ENCODE results near the gene BCR. TPM values are rescaled to one million over a fixed set of nuclear protein-coding genes. Genes with fewer than 3 reads are reported as not detected.
"Not testable (repeated sequence)": the region's sequence is repeated elsewhere in the genome, so short reads cannot be mapped to it uniquely, and the experiment has no call there.

The BCR gene
- total RNA-seq, result 97.0 and 129 TPM in 2 replicates

DNA sequence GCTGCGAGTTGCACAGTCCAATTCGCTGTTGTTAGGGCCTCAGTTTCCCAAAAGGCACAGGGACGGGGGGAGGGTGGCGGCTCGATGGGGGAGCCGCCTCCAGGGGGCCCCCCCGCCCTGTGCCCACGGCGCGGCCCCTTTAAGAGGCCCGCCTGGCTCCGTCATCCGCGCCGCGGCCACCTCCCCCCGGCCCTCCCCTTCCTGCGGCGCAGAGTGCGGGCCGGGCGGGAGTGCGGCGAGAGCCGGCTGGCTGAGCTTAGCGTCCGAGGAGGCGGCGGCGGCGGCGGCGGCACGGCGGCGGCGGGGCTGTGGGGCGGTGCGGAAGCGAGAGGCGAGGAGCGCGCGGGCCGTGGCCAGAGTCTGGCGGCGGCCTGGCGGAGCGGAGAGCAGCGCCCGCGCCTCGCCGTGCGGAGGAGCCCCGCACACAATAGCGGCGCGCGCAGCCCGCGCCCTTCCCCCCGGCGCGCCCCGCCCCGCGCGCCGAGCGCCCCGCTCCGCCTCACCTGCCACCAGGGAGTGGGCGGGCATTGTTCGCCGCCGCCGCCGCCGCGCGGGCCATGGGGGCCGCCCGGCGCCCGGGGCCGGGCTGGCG is at the start of gene BCR:
Gene BCR, plus strand, starts transcription at position 209 of the 592 bp plus-strand sequence. CDS start 452 bp downstream, outside the sequence.
- peak; percentile 82 to 89 for DNase-seq (ENCODE audit: low read depth in 2 of 2)

GRCh38 chr22:23130697-23131096 is 49.6 kb upstream of the BCR start:
- no peak for DNase-seq (ENCODE audit: low read depth in 2 of 2)

- no peak for DNase-seq (ENCODE audit: low read depth in 2 of 2)
Observed at GRCh38 chr22:23131931-23132330, 48.4 kb upstream of the BCR start.

GRCh38 chr22:23132376-23133091 is 47.8 kb upstream of the BCR start:
- DNase-seq (ENCODE audit: low read depth in 2 of 2), result no peak

DNA sequence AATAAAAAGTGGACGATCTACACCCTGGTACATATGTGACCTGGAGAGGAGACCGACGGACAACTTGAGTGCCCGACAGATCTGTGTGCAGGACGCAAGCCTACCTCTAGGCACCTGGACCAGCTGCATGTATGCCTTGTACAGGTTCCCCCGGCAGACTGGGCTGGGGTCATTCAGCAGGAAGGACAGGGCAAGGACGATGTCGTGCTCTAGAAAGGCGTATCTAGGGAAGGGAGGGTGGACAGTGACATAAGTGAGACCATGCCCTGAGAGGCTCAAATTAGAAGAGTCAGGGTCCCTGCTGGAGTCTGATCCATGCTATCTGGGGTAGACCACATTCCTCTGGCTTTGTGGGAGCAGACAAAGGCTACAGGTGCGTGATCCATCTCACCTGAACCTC is 46.4 kb upstream of the BCR start:
- DNase-seq (ENCODE audit: low read depth in 2 of 2), result no peak

DNA sequence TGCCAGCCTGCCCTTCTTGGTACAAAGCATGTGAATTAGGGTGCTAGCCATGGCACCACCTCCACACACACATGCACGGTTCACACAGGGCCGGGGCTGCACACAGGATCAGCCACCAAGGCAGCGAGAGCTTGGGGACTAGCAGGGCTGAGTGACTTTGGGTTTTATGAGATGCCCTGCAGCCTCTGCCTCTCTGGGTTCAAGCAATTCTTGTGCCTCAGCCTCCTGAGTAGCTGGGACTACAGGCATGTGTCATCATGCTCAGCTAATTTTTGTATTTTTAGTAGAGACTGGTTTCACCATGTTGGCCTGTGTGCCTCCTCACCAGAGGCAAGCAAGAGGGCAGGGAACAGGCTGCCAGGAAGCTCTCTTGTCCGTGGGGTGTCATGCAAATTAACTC is 43.3 kb upstream of the BCR start:
- not testable (repeated sequence) for DNase-seq (ENCODE audit: low read depth in 2 of 2)

DNA sequence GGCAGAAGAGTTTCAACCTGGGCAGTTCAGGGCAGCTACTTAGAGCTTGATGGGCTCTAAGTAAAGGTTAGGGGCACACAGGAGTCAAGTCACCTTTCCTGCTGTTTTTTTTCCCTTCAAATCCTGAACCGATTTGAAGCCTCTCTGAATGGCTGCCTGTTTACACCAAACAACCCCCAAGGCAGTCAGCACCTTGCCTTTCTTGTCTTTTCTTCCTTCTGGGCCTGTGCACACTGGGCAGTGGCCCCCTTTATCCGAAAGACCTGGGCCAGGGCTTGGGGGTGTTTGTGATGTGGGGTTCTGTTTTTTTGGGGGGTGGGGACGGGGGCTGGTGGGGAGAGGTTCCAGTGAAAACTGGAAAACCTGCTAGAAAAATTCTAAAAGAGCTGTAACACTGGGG is 42.8 kb upstream of the BCR start:
- DNase-seq (ENCODE audit: low read depth in 2 of 2), result no peak

- DNase-seq (ENCODE audit: low read depth in 2 of 2), result peak in 1 of 2 donors; percentile 49
Observed at GRCh38 chr22:23137905-23138561, 42.3 kb upstream of the BCR start.

DNA sequence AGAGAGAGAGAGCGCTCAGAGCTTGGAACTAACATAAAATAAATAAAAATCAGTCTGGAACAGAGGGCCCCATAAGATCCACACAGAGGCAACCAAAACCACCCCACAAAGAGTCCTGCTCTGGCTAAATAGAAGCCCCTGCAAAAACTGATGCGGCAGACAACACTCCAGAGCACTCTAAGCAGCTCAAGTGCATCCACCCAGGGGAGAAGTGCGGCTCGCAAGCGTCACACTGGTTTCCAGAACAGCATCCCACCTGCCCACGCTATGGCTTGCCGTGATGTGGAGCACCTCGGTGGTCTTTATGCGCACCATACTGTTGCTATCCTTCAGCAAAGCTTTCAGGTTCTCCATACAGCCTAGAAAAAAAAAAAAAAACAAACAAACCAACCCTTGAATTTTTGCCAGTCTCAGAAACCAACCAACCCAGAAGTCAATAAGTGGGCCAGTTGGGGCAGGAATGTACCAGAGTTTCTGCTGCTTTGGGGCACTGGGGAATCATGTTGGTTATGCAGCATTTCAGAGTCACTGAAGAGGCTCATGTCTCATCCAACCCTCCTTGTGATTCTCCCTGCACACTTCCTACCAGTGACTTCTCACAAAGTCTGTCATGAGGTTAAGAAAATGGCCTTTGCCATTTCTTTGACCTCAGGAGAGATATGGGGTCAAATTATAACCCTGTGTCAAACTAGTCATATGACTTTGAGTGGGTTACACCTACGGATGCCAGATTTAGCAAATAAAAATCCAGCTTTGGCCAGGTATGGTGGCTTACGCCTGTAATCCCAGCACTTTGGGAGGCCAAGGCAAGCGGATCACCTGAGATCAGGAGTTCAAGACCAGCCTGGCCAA is 41.5 kb upstream of the BCR start:
- DNase-seq (ENCODE audit: low read depth in 2 of 2), result no peak

DNA sequence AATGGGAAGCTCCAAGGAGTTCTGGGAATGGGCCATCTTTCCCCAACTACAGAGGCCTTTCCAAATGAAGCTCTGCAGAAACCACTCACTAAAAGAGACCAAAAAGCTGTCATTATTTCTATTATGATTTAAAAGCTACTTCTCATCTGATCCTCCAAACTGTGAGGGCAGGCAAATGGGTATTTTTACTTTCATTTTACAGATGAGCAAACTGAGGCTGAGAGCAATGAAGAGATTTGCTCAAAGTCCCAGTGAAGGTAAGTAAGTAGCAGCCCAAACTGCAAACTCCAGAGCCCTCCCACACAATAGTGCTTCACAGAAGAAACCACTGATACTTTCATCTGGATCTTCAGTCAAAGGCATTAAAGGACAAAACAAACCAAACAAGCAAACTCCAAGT is 39.9 kb upstream of the BCR start:
- no peak for DNase-seq (ENCODE audit: low read depth in 2 of 2)

DNA sequence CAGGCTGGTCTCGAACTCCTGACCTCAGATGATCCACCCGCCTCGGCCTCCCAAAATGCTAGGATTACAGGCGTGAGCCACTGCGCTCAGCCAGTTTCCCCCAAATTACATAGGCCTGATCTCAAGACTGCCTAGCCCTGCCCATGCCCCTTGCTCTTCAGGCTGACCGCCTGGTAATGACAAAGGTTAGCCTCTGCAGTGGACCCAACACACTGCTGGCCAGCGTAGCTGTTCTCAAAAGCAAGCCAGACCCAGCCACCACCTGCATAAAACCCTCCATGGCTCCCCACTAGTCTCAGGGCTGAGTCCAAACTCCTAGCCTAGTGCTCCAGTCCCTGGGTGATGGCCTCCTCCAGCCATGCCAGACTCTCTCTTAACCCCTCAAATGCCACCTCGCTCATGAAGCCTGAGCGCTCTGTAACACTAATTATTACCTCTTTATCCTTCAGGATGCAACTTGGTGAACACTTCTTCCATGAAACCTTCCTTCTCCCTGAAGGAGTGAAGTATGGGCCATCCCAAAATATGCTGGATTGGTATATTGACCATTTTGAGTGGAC is 37.7 kb upstream of the BCR start:
- no peak for DNase-seq (ENCODE audit: low read depth in 2 of 2)

DNA sequence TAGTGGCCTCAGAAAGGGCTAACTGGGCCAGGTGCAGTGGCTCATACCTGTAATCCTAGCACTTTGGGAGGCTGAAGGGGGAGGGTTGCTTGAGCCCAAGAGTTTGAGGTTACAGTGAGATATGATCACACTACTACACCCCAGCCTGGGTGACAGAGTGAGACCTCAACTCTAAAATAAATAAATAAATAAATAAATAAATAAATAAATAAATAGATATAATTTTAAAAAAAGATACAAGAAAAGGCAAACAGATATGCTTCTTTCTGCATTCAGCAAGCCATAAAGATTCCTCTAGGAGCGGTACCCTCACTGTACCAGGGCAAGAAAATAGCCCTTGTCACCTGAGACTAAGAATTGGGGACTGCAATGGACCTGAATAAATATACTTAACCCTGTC is 37.2 kb upstream of the BCR start:
- DNase-seq (ENCODE audit: low read depth in 2 of 2), result no peak

GRCh38 chr22:23144432-23144831 is 35.9 kb upstream of the BCR start:
- DNase-seq (ENCODE audit: low read depth in 2 of 2), result no peak

- DNase-seq (ENCODE audit: low read depth in 2 of 2), result peak; percentile 97 to 99
Observed at GRCh38 chr22:23144932-23145877, 35.1 kb upstream of the BCR start, which contains the start of gene RAB36. TSS of gene RAB36 (plus strand) at chr22:23145477. CDS start at chr22:23146617, 1,140 bp downstream.

DNA sequence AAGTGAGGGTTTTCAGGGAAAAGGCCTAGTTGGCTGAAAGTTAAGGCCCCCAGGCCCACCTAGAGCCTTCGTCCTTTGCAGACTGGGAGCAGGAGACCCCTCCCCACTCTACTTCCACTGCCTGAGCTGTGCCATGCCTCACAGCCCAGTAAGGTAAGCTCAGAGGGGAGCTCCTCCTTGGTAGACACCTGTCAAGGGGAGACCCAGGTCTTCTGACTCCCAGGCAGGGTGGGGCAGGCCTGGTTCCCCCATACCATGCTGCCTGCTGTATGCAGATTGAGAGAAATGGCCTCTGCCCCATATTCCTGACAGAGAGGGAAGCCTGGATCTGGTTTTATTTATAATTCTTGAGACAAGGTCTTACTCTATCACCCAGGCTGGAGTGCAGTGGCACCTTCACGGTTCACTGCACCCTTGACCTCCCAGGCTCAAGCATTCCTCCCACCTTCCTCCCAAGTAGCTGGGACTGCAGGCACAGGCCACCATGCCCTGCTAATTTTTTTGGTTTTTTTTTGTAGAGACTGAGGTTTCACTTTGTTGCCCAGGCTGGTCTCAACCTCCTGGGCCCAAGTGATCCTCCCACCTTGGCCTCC is 34.3 kb upstream of the BCR start:
- DNase-seq (ENCODE audit: low read depth in 2 of 2), result no peak

DNA sequence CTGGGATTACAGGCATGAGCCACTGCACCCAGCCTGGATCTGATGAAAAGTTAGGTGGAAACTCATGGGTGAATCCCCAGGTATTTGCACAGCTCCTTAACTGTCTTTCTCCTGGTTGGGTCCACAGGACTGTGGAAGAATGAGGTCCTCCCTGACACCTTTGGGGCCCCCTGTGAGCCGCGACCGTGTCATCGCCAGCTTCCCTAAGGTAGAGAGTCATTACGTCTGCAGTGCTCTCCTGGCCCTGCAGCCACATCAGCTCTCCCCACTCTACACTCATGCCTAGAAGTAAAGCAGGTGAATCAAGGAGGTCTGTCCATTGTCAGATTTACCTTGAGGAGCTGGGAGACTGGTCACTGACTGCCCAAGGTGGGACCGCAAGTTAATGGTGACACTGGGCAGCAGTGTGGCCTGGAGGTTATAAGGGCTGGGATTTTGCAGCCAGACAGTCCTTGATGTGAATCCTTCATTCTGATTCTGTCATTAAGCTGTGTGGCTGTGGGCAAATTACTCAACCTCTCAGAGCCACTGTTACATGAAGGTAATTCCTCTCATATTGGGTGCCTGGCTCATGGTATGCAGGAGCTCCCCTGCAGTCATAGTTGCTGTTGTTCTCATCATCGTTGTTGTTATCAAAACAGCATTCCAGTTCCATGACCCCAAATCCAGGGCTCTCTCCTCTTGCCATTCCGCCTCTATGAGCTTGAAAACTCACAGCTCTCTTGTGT is 33.7 kb upstream of the BCR start:
- no peak for DNase-seq (ENCODE audit: low read depth in 2 of 2)

GRCh38 chr22:23147617-23148387 is 32.5 kb upstream of the BCR start:
- DNase-seq (ENCODE audit: low read depth in 2 of 2), result no peak

DNA sequence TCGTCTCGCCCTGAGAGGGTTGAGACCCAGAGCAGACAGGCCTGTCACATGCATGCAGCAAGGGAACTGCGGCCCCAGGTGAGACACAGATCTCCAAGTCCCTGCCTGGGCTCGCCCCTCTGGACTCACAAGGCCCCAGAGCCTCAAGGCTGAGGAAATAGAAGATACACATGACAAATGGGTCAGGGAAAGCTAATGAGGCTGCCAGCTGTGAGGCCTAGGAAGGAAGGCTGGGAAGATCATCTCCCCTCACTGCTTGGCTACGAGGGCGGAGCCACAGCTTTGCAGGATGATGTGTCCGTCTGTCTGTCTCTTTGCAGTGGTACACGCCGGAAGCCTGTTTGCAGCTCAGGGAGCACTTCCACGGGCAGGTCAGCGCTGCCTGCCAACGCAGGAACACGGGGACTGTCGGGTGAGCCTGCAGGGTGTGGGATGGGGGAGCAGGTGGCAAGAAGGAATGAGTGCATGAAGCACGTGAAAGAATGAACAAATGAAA is 30.5 kb upstream of the BCR start:
- no peak for DNase-seq (ENCODE audit: low read depth in 2 of 2)

Data from lung microvascular endothelial cell (primary cell).